Retina (tissue), 1 donor: ENCODE data around the gene C2orf76.
A peak's percentile ranks its signal among the peaks of the same experiment; 100 is the strongest.
"Not testable (repeated sequence)": the region's sequence is repeated elsewhere in the genome, so short reads cannot be mapped to it uniquely, and the experiment has no call there.

Experiments
- DNase-seq: peaks from one replicate; pipeline ENCODE4 v3.0.0-alpha.2; 2016

The C2orf76 gene

DNA sequence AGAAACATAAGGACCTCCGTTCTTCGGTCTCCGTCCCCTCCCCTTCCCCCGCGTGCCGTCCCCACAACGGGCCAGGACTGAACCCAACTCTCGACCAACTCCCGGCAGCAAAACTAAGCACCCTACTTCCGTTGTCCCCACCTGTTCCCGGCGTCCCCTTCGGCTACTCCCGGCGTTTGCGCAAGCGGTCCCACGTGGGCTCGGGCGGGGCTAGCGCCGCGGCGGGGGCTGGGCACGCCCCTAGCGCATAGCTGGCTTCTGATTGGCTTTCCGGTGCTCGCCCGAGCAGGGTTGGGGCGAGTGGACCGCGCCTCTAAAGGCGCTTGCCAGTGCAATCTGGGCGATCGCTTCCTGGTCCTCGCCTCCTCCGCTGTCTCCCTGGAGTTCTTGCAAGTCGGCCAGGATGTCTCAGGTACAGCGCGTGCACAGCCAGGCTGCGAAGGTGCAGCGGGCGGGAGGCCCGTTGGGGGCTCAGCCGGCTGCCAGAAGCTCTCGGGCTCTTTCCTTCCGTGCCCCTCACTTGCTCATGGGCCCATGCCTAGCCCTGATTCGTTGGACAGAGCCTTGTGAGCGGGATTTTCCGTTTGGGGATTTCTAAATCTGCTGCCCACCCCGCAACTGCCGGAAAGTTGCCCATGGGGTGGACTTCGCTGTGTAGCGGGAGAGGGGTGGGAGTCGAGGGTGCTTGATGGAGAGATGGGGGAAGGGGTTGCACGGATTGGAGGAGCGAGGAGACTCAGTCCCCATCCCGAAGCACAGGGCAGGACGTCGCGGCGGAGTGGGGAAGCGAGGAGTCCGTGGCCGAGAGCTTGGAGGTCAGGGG, at the start of gene C2orf76, which contains the start of gene DBI:
Gene C2orf76 (minus strand): TSS at position 186 of the 823 bp plus-strand sequence. CDS start 26,875 bp downstream, outside the sequence.
Gene DBI (plus strand): TSS at position 329 of the 823 bp plus-strand sequence. CDS start 75 bp downstream, at position 404.
- DNase-seq, result peak; percentile 97

DNA sequence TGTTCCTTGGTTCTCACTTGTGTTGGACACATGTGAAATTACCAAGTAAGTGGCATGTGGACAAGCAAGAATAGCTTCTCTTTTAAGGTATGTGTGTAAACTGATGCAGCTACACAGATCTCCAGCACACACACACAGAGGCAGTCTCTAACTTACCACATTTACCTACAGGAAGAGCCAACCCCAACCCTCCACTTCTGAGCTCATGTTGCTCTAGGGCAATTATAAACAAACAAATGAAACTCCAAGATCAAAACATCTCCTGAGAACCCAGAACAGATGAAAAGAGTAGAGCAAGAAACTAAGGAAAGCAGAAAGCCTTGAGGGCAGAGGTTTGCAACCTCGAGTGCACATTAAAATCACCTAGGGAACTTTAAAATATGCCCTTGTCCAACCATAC, 49.0 kb upstream of the C2orf76 start:
- no peak for DNase-seq

DNA sequence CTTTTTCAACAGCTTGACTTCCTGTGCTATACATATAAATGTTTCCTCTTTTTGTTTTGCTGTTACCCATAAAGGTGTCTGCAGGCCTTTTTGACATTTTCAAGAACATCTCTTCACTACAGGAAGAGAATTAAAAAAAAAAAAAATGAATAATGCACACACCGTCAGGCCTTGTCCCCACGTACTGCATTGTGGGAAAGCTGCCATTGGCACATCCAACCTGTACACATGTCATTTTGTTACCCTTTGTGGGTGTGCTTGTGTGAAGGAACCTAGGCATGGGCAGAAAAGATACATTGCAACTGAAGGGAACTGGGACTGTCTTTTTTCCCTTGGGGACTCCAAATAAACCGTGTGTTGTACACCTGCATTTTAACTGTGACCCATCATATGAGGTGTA, 48.3 kb upstream of the C2orf76 start:
- no peak for DNase-seq

- no peak for DNase-seq
Observed at GRCh38 chr2:119409506-119409905, 42.9 kb upstream of the C2orf76 start.

DNA sequence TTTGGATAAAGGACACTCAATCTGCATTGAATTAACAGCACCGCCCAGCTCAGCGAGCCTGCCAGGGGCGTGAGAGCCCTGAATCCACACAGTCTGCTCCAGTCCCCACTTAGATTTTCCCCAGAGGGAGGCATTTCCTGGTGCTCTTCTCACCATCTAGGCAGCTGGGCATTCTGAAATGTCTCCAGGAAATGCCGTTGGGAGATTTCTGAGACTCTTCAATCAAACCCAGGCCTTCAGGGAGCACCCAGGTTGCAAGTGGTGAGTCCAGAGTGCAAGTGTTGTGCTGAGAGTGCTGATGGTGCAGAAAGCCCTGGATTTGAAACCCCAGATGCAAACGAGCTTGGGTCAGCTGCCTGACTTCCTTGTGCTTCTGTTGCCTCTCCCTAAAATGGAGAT, 41.6 kb upstream of the C2orf76 start:
- no peak for DNase-seq

GRCh38 chr2:119407430-119408220, 41.0 kb upstream of the C2orf76 start:
- DNase-seq, result peak; percentile 83

GRCh38 chr2:119405151-119405550, 38.5 kb upstream of the C2orf76 start:
- no peak for DNase-seq

DNA sequence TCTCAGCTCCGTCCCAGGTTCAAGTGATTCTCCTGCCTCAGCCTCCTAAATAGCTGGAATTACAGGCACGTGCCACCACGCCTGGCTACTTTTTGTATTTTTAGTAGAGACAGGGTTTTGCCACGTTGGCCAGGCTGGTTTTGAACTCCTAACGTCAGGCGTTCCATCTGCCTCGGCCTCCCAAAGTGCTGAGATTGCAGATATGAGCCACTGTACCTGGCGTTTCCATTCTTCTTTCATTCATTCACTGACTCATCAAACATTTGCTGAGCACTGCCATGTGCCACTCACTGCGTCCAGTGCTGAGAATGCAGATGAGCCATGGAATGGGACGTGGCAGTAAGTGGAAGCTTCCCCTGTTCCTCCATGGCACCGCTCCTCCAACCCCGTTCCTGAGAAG, 37.0 kb upstream of the C2orf76 start:
- not testable (repeated sequence) for DNase-seq

GRCh38 chr2:119402645-119403560, 36.3 kb upstream of the C2orf76 start:
- no peak for DNase-seq

GRCh38 chr2:119402106-119402505, 35.5 kb upstream of the C2orf76 start:
- DNase-seq, result no peak

DNA sequence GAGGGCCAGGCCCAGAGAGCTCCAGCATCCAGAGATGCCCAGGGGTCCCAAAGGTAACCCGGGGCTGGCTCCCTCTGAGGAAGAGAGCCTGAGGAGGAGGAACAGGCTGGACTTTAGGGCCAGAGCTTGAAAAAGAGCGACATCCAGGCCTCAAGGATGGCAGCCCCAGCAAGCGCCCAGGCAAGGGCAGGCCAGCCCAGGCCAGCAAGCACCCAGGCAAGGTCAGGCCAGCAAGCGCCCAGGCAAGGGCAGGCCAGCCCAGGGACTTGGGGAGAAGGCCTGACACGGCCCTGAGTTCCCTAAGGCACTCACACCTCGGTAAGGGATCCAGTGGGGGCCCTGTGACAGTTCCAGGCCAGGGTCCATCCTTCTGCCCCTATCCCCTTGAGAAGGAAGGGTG, 30.6 kb upstream of the C2orf76 start:
- DNase-seq, result no peak

DNA sequence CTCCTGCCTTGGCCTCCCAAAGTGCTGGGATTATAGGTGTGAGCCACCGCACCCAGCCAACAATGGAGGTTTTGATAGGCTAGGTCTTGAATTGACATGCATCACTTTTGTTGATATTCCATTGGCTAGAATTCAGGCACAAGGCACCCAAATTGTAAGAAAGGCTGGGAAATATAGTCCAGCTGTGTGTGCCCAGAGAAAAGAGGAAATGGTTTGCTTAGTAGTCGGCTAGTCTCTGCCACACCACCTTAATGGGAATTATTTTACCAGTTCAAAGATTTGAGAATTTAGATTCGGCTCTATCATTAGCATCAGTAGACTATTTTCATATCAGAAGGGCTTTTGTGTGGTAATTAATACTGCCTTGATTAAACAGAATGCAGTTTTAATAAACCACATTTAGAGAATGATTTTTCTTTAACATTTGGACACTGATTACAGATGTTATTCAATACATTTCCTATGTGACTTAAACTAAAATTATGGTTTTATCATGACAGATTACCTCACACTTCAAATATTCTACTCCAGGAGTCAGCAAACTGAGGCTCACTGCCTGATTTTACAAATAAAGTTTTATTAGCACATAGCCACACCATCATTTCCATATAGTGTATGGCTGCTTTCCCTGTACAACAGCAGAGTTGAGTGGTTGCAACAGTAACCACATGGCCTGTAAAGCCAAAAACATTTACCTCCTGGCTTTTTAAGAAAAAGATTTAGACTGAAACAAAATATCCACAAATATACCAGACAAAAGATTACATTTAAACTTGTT, 27.5 kb upstream of the C2orf76 start:
- no peak for DNase-seq

- DNase-seq, result no peak
Observed at GRCh38 chr2:119389615-119390306, 23.1 kb upstream of the C2orf76 start.

DNA sequence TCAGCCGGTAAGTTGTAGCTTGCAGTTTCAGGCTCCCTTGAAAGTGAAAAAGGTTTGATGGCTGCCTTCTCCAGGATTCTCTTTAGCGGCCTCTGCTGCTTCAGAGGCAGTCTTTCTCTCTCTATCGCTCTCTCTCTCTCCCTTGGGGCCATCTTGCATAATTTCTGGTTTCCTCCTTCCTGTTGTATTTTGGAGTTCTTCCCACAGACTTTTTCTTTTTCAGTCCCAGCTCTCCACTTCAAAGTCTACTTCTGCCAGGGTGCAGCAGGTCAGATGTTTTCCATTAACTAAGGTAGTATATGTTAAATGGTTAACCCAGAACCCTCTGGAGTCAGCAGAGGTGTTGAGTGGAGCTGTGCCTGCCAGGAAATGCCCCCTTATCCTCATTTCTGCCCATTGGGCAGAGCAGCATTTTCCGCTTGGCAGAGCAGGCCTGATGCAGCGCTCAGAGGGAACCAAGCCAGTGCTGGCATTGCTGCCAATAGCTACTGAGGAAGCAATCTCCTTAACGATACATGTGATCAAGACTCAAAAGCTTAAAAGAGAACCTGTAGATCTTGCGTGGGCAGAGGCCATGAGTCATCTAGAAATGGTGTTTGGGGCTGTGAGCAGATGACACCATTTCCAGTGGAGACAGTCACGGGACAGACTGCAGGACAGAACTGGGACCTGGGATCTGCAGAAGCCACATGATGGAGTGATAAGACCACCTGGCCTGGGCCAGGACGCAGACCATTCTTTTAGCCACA, 20.9 kb upstream of the C2orf76 start:
- DNase-seq, result peak; percentile 6

DNA sequence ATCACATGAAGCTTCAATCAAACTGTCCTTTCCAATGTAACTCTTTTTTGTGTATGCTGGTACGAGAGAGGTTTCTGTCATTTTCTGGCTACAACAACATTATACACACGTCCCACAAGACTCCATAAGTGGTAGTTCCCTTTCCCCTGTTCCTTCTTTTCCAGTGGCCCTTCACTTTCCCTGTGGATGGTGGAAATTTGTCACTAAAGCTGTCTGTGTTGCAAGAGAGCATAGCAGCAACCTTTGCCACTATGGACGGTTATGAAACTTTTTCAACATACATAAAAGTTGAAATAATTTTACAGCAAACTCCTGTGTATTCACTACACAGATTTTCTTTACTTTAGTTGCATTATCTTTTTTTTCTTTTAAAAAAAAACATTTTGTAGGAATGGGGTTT, 18.8 kb upstream of the C2orf76 start:
- no peak for DNase-seq

- DNase-seq, result no peak
Observed at GRCh38 chr2:119384971-119385370, 18.3 kb upstream of the C2orf76 start.

GRCh38 chr2:119383410-119384140, 16.9 kb upstream of the C2orf76 start:
- no peak for DNase-seq

GRCh38 chr2:119378566-119378965, 11.9 kb upstream of the C2orf76 start:
- no peak for DNase-seq

DNA sequence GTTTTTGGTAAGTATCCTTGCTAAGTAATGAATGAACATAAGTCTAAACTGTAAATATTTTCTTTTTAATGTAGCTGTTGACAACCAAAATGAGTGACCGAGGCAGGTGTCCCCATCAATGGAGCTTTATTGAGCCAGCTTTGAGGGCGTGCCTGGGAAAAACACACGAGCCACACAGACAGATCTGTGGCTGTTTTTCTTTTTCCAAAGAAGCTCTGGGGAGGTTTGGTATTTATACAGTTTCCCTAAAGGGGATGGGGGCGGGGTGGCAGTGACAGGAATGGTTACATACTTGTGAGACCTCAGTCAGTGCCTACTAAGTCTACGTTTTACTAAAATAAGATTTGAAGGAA, 11.3 kb upstream of the C2orf76 start:
- no peak for DNase-seq
